ENCODE measurements around the gene BTBD9. TPM values are rescaled to one million over a fixed set of nuclear protein-coding genes. Genes with fewer than 3 reads are reported as not detected.

BTBD9 gene
- total RNA-seq, 1 experiment from 2014 or later: 10.8 TPM

DNA sequence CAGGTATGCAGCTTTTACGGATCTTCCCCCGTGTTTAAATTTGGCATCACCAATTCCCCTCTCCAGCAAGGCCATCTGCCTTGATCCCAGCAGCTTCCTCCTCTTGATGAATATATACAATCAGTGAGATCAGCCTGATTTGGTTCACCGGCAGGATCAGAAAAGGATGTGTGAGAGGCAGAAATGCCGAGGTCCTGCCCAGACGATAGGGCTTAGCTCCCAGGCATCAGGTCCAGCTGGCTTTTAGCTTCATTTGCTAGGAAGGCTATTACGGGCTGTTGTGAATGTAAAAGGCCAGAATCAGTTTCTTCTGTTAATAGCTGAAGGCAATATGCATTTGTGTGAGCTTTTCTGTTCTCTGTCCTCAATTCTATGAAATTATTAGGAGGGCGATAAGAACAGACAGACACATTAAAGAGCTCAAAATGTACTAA lies 372.8 kb downstream of the BTBD9 start:
- no peaks in the 10 kb centered on the region for H3K27me3 ChIP-seq (ENCODE audit: insufficient read depth, low read depth)
- H3K4me1 ChIP-seq (replicated peaks; ENCODE audit: insufficient read depth): peaks cover 42% of the 10 kb centered on the region
- H3F3A ChIP-seq (ENCODE audit: insufficient read depth, low read depth): peaks cover 28% of the 10 kb centered on the region
- H3K27ac ChIP-seq: no peak overlapping the region
- no peaks in the 10 kb centered on the region for H3K36me3 ChIP-seq (ENCODE audit: low read depth)
- CTCF ChIA-PET: no interaction called here
- POLR2A ChIA-PET (ENCODE audit: unreplicated experiment): no interaction called here
- no peak for DNase-seq
- H3K4me2 ChIP-seq: no peak overlapping the region
- H3K4me3 ChIP-seq: no peak overlapping the region
- intact Hi-C loops (cut with micrococcal nuclease; ENCODE audit: unreplicated experiment): no loop called here
- H3K79me2 ChIP-seq (ENCODE audit: low read depth): no peaks in the 10 kb centered on the region
- no peaks in the 10 kb centered on the region for H3K9me2 ChIP-seq (ENCODE audit: insufficient read depth)
- TF ChIP-seq, protein P1, sequence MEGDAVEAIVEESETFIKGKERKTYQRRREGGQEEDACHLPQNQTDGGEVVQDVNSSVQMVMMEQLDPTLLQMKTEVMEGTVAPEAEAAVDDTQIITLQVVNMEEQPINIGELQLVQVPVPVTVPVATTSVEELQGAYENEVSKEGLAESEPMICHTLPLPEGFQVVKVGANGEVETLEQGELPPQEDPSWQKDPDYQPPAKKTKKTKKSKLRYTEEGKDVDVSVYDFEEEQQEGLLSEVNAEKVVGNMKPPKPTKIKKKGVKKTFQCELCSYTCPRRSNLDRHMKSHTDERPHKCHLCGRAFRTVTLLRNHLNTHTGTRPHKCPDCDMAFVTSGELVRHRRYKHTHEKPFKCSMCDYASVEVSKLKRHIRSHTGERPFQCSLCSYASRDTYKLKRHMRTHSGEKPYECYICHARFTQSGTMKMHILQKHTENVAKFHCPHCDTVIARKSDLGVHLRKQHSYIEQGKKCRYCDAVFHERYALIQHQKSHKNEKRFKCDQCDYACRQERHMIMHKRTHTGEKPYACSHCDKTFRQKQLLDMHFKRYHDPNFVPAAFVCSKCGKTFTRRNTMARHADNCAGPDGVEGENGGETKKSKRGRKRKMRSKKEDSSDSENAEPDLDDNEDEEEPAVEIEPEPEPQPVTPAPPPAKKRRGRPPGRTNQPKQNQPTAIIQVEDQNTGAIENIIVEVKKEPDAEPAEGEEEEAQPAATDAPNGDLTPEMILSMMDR (conservative IDR thresholded peaks at IDR 0.05): no peak
- TF ChIP-seq EZH2 (IDR thresholded peaks at IDR 0.05; ENCODE audit: low read depth): no peak
- H2AFZ ChIP-seq: no peak overlapping the region
- no TSS peak for BruUV-seq (replicated peaks)
- H3K9me3 ChIP-seq (ENCODE audit: insufficient read depth, low read depth): no peaks in the 10 kb centered on the region
- H4K20me1 ChIP-seq (ENCODE audit: insufficient read depth): no peaks in the 10 kb centered on the region

DNA sequence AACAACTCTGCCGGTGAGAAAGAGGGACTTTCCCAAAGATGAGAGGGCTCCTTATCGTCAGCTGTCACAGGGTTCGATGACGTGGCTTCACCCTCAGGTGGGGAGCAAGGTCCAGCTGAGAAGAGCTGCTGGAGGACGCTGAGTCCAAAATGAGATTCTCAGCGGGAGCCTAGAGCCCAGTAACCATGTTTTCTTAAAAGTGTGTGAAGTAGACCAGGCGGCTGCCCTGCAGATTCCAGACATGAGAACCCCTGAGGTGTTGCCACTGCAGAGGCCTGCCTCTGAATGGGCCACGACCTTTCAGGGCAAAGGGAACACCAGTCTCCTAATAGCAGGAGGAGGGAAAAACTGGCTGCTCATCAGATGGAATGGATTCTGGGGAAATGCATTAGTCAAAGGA lies 375.1 kb downstream of the BTBD9 start:
- Histone ChIP-seq H4K20me1 (ENCODE audit: insufficient read depth) (no peaks in the 10 kb centered on the region), H2AFZ (no peak overlapping the region), H3K4me3 (no peak overlapping the region), H3K9me2 (ENCODE audit: insufficient read depth) (no peaks in the 10 kb centered on the region), H3K9me3 (ENCODE audit: insufficient read depth, low read depth) (no peaks in the 10 kb centered on the region), H3K36me3 (ENCODE audit: low read depth) (no peaks in the 10 kb centered on the region), H3K79me2 (ENCODE audit: low read depth) (no peaks in the 10 kb centered on the region), H3K4me1 (replicated peaks; ENCODE audit: insufficient read depth) (peaks cover 46% of the 10 kb centered on the region), H3K27ac (no peak overlapping the region), H3K27me3 (ENCODE audit: insufficient read depth, low read depth) (no peaks in the 10 kb centered on the region), H3F3A (ENCODE audit: insufficient read depth, low read depth) (peaks cover 22% of the 10 kb centered on the region), H3K4me2 (no peak overlapping the region)
- ChIA-PET POLR2A (ENCODE audit: unreplicated experiment) (no interaction called here), CTCF (no interaction called here)
- intact Hi-C loops (cut with micrococcal nuclease; ENCODE audit: unreplicated experiment): no loop called here
- no peak for TF ChIP-seq EZH2 (IDR thresholded peaks at IDR 0.05; ENCODE audit: low read depth)
- TF ChIP-seq, protein P1 (conservative IDR thresholded peaks at IDR 0.05): no peak
- no peak for DNase-seq
- BruUV-seq (replicated peaks): no TSS peak

DNA sequence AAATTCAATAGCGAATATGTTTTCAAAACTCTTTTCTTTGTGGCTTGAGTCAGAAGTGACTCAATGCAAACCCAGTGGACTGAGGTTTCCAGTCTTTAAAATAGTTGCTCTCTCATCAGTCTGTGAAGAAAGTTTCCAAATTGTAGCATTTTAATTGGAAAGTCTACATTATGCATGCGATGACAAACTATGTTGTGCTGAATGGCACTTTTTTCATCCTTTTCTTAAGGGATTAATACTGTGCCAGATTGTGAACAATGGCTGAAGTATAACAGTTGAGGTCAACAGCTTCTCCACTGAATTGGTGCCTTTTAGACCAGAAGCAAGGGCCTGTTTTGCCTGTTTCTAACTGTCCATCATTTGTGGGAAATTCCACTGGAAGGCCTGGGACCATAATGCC lies 377.1 kb downstream of the BTBD9 start:
- peaks cover 47% of the 10 kb centered on the region for H3K4me1 ChIP-seq (replicated peaks; ENCODE audit: insufficient read depth)
- no peak overlapping the region for H2AFZ ChIP-seq
- no peaks in the 10 kb centered on the region for H4K20me1 ChIP-seq (ENCODE audit: insufficient read depth)
- peak overlapping the region; percentile 61 for H3K4me2 ChIP-seq
- no peaks in the 10 kb centered on the region for H3K79me2 ChIP-seq (ENCODE audit: low read depth)
- H3F3A ChIP-seq (ENCODE audit: insufficient read depth, low read depth): peaks cover 19% of the 10 kb centered on the region; the same call in 1 of the 2 replicates
- H3K27me3 ChIP-seq (ENCODE audit: insufficient read depth, low read depth): no peaks in the 10 kb centered on the region
- ChIA-PET CTCF (interaction anchor here (1.1 kb wide), 1 partner anchor 472 kb away, joined by 3 read pairs; no protein-coding TSS in a partner anchor), POLR2A (ENCODE audit: unreplicated experiment) (no interaction called here)
- peak in 1 of 2 experiments; percentile 40 for DNase-seq
- peak overlapping the region; percentile 52 for H3K27ac ChIP-seq
- no peak overlapping the region for H3K4me3 ChIP-seq
- no TSS peak for BruUV-seq (replicated peaks)
- no peaks in the 10 kb centered on the region for H3K36me3 ChIP-seq (ENCODE audit: low read depth)
- H3K9me2 ChIP-seq (ENCODE audit: insufficient read depth): no peaks in the 10 kb centered on the region
- H3K9me3 ChIP-seq (ENCODE audit: insufficient read depth, low read depth): no peaks in the 10 kb centered on the region
- TF ChIP-seq, protein P1 (conservative IDR thresholded peaks at IDR 0.05): no peak
- TF ChIP-seq EZH2 (IDR thresholded peaks at IDR 0.05; ENCODE audit: low read depth): no peak
- intact Hi-C loops (cut with micrococcal nuclease; ENCODE audit: unreplicated experiment): no loop called here

All from PC-9 (cell line).